ENCODE data around the gene PERM1. TPM values are rescaled to one million over a fixed set of nuclear protein-coding genes. Genes with fewer than 3 reads are reported as not detected.
A peak's percentile ranks its signal among the peaks of the same experiment; 100 is the strongest.

Gene PERM1
- total and polyA plus RNA-seq, 2 of the 13 experiments (the other 11 are each of a cell fraction or from before 2014, with no cell fraction given), result 0.04 to 0.29 TPM

DNA sequence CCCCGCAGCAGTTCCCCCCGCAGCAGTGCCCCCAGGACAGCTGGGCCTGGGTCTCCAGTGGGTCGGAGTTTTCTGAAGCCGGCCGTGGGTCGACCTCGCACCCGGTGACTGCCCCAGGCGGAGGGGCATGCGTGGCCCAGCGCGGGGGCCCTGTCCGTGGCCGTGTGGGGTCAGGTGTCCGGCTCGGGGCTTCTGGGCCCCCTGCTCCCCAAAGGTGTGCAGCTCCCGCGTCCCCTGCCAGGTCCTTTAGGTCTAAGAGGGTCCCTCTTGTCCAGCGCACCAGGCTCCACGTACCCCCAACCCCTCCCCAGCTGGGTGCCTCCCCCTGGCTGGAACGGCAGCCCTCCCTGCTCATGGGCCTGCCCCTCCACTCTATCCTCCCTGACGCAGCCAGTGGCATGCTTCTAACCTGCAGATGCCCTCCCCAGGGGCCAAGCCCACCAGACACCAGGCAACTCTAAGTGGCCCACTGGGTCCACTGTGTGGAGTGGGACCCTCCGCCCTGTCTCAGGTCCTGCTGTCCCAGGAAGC lies 23.9 kb upstream of the PERM1 start (continued):
- TF ChIP-seq, protein P1, sequence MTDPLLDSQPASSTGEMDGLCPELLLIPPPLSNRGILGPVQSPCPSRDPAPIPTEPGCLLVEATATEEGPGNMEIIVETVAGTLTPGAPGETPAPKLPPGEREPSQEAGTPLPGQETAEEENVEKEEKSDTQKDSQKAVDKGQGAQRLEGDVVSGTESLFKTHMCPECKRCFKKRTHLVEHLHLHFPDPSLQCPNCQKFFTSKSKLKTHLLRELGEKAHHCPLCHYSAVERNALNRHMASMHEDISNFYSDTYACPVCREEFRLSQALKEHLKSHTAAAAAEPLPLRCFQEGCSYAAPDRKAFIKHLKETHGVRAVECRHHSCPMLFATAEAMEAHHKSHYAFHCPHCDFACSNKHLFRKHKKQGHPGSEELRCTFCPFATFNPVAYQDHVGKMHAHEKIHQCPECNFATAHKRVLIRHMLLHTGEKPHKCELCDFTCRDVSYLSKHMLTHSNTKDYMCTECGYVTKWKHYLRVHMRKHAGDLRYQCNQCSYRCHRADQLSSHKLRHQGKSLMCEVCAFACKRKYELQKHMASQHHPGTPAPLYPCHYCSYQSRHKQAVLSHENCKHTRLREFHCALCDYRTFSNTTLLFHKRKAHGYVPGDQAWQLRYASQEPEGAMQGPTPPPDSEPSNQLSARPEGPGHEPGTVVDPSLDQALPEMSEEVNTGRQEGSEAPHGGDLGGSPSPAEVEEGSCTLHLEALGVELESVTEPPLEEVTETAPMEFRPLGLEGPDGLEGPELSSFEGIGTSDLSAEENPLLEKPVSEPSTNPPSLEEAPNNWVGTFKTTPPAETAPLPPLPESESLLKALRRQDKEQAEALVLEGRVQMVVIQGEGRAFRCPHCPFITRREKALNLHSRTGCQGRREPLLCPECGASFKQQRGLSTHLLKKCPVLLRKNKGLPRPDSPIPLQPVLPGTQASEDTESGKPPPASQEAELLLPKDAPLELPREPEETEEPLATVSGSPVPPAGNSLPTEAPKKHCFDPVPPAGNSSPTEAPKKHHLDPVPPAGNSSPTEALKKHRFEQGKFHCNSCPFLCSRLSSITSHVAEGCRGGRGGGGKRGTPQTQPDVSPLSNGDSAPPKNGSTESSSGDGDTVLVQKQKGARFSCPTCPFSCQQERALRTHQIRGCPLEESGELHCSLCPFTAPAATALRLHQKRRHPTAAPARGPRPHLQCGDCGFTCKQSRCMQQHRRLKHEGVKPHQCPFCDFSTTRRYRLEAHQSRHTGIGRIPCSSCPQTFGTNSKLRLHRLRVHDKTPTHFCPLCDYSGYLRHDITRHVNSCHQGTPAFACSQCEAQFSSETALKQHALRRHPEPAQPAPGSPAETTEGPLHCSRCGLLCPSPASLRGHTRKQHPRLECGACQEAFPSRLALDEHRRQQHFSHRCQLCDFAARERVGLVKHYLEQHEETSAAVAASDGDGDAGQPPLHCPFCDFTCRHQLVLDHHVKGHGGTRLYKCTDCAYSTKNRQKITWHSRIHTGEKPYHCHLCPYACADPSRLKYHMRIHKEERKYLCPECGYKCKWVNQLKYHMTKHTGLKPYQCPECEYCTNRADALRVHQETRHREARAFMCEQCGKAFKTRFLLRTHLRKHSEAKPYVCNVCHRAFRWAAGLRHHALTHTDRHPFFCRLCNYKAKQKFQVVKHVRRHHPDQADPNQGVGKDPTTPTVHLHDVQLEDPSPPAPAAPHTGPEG (CRISPR knock-in tag; IDR thresholded peaks at IDR 0.05), result no peak
- TF ChIP-seq ZNF180 (CRISPR knock-in tag; IDR thresholded peaks at IDR 0.05; ENCODE audit: borderline replicate concordance, low read depth) (no peak), KLF6 (CRISPR knock-in tag; IDR thresholded peaks at IDR 0.05) (no peak), FLYWCH1 (CRISPR knock-in tag; IDR thresholded peaks at IDR 0.05) (no peak), ZNF530 (CRISPR knock-in tag; IDR thresholded peaks at IDR 0.05; ENCODE audit: low read depth) (no peak), RBFOX2 (IDR thresholded peaks at IDR 0.05; ENCODE audit: low read depth, low read length) (peak; percentile 72), PAF1 (CRISPR knock-in tag; IDR thresholded peaks at IDR 0.05) (no peak), SMARCC2 (IDR thresholded peaks at IDR 0.05) (no peak), MAFK (conservative IDR thresholded peaks at IDR 0.05 in 1 of 2, IDR thresholded peaks at IDR 0.05 in 1 of 2; ENCODE audit: low read length in 2 of 2) (no peak), ZNF776 (CRISPR knock-in tag; IDR thresholded peaks at IDR 0.05) (0 out of 2 replicates have a peak, but pooled peaks have one; percentile 54), SNRNP70 (IDR thresholded peaks at IDR 0.05; ENCODE audit: low read depth, low read length) (no peak), ZBTB7B (CRISPR knock-in tag; IDR thresholded peaks at IDR 0.05) (no peak), ZKSCAN8 (CRISPR knock-in tag; IDR thresholded peaks at IDR 0.05; ENCODE audit: borderline replicate concordance) (no peak), HNF4G (IDR thresholded peaks at IDR 0.05; ENCODE audit: borderline replicate concordance, low read depth, low read length) (no peak), HNF4G (CRISPR knock-in tag; IDR thresholded peaks at IDR 0.05; ENCODE audit: borderline replicate concordance, low read depth) (no peak), SRSF4 (IDR thresholded peaks at IDR 0.05; ENCODE audit: low read depth, low read length, poor library complexity, severe bottlenecking) (no peak), ZNF792 (CRISPR knock-in tag; IDR thresholded peaks at IDR 0.05) (no peak), CEBPG (CRISPR knock-in tag; IDR thresholded peaks at IDR 0.05) (no peak), PHF5A (CRISPR knock-in tag; IDR thresholded peaks at IDR 0.05; ENCODE audit: low read depth, unreplicated experiment) (no peak), HDAC6 (IDR thresholded peaks at IDR 0.05; ENCODE audit: low read depth, low read length) (no peak), ZNF547 (CRISPR knock-in tag; IDR thresholded peaks at IDR 0.05) (peak; percentile 28; the same call in 1 of the 2 replicates), SP140L (CRISPR knock-in tag; IDR thresholded peaks at IDR 0.05; ENCODE audit: borderline replicate concordance) (no peak), ZNF703 (CRISPR knock-in tag; IDR thresholded peaks at IDR 0.05; ENCODE audit: borderline replicate concordance) (no peak)
- TF ChIP-seq, protein P2, sequence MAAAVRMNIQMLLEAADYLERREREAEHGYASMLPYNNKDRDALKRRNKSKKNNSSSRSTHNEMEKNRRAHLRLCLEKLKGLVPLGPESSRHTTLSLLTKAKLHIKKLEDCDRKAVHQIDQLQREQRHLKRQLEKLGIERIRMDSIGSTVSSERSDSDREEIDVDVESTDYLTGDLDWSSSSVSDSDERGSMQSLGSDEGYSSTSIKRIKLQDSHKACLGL (CRISPR knock-in tag; IDR thresholded peaks at IDR 0.05), result 0 out of 2 replicates have a peak, but pooled peaks have one; percentile 11
- TF ChIP-seq, protein P3, sequence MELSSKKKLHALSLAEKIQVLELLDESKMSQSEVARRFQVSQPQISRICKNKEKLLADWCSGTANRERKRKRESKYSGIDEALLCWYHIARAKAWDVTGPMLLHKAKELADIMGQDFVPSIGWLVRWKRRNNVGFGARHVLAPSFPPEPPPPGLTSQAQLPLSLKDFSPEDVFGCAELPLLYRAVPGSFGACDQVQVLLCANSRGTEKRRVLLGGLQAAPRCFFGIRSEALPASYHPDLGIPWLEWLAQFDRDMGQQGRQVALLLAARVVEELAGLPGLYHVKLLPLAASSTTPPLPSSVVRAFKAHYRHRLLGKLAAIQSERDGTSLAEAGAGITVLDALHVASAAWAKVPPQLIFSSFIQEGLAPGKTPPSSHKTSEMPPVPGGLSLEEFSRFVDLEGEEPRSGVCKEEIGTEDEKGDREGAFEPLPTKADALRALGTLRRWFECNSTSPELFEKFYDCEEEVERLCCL (CRISPR knock-in tag; IDR thresholded peaks at IDR 0.05; ENCODE audit: borderline replicate concordance), result no peak
